ENCODE measurements around the gene ADK.

The ADK gene

DNA sequence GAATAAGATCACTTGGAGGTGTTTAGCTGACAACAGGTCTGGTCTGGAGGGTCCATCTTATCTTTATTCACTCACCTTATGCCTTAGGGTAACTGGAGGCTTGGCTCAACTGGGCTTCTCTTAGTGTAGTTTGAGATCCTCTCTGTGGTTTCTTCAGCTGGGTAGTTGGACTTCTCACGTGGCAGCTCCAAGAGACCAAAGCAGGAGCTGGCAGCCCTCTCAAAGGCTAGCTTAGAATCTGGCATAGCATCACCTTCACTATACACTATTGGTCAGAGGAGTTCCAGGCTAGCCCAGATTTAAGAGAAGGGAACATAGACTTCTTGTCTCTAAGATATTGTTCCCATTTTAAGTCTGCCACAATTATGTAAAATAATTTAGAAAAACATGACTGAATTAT lies 16.4 kb downstream of the ADK start:
- Histone ChIP-seq H3K4me3 (IDR thresholded peaks at IDR 0.05; ENCODE audit: insufficient read depth, low read depth, low read length) (no peak overlapping the region), H3K9ac (no peak overlapping the region; the same call in 1 of the 2 replicates), H3K27me3 (ENCODE audit: insufficient read depth, low read depth) (no peaks in the 10 kb centered on the region), H3K27ac (no peak overlapping the region), H3K79me2 (ENCODE audit: insufficient read depth, low read depth) (no peaks in the 10 kb centered on the region; the same call in 1 of the 2 replicates), H4K20me1 (ENCODE audit: insufficient read depth) (no peaks in the 10 kb centered on the region), H2AFZ (ENCODE audit: low read depth) (no peak overlapping the region), H3K4me1 (ENCODE audit: low read depth, poor library complexity, severe bottlenecking) (peaks cover 36% of the 10 kb centered on the region), H3K36me3 (ENCODE audit: insufficient read depth) (no peaks in the 10 kb centered on the region), H3K4me2 (no peak overlapping the region)
- no peak for TF ChIP-seq CTCF (conservative IDR thresholded peaks at IDR 0.05; ENCODE audit: low read depth, low read length)

DNA sequence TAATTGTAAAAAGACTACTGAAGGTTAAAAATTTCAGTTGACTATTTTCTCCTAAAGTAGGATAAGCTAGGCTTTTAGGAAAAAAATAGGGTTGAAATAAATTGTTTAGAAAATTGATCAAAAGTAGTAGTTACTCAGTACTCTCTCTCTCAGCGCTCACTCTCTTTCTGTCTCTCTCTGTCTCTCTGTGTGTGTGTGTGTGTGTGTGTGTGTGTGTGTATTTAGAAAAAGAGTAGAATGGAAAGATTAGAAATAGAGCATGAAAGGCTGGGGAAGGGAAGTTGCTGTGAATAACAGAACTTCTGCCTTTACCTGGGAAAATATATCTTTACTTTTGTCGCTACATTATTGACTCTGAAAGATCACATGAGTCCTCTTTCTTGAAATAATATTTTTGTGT lies 20.6 kb downstream of the ADK start:
- H3K4me1 ChIP-seq (ENCODE audit: low read depth, poor library complexity, severe bottlenecking) = peaks cover 14% of the 10 kb centered on the region
- H3K27ac ChIP-seq = no peak overlapping the region
- no peaks in the 10 kb centered on the region for H3K27me3 ChIP-seq (ENCODE audit: insufficient read depth, low read depth)
- no peak overlapping the region for H2AFZ ChIP-seq (ENCODE audit: low read depth)
- TF ChIP-seq CTCF (conservative IDR thresholded peaks at IDR 0.05; ENCODE audit: low read depth, low read length) = no peak
- H3K36me3 ChIP-seq (ENCODE audit: insufficient read depth) = no peaks in the 10 kb centered on the region
- H3K9ac ChIP-seq = no peak overlapping the region
- H3K4me2 ChIP-seq = no peak overlapping the region
- no peak overlapping the region for H3K4me3 ChIP-seq (IDR thresholded peaks at IDR 0.05; ENCODE audit: insufficient read depth, low read depth, low read length)
- no peaks in the 10 kb centered on the region; the same call in 1 of the 2 replicates for H3K79me2 ChIP-seq (ENCODE audit: insufficient read depth, low read depth)
- H4K20me1 ChIP-seq (ENCODE audit: insufficient read depth) = no peaks in the 10 kb centered on the region

- Histone ChIP-seq H3K27ac (no peak overlapping the region), H3K4me1 (ENCODE audit: low read depth, poor library complexity, severe bottlenecking) (peaks cover 24% of the 10 kb centered on the region), H3K27me3 (ENCODE audit: insufficient read depth, low read depth) (no peaks in the 10 kb centered on the region), H3K79me2 (ENCODE audit: insufficient read depth, low read depth) (peaks cover 20% of the 10 kb centered on the region; the same call in 1 of the 2 replicates), H3K9ac (no peak overlapping the region), H2AFZ (ENCODE audit: low read depth) (no peak overlapping the region), H3K4me2 (no peak overlapping the region), H4K20me1 (ENCODE audit: insufficient read depth) (no peaks in the 10 kb centered on the region), H3K36me3 (ENCODE audit: insufficient read depth) (no peaks in the 10 kb centered on the region), H3K4me3 (IDR thresholded peaks at IDR 0.05; ENCODE audit: insufficient read depth, low read depth, low read length) (no peak overlapping the region)
- TF ChIP-seq CTCF (conservative IDR thresholded peaks at IDR 0.05; ENCODE audit: low read depth, low read length) = no peak
These were observed 23.5 kb downstream of the ADK start for GRCh38 chr10:74174521-74174920.

DNA sequence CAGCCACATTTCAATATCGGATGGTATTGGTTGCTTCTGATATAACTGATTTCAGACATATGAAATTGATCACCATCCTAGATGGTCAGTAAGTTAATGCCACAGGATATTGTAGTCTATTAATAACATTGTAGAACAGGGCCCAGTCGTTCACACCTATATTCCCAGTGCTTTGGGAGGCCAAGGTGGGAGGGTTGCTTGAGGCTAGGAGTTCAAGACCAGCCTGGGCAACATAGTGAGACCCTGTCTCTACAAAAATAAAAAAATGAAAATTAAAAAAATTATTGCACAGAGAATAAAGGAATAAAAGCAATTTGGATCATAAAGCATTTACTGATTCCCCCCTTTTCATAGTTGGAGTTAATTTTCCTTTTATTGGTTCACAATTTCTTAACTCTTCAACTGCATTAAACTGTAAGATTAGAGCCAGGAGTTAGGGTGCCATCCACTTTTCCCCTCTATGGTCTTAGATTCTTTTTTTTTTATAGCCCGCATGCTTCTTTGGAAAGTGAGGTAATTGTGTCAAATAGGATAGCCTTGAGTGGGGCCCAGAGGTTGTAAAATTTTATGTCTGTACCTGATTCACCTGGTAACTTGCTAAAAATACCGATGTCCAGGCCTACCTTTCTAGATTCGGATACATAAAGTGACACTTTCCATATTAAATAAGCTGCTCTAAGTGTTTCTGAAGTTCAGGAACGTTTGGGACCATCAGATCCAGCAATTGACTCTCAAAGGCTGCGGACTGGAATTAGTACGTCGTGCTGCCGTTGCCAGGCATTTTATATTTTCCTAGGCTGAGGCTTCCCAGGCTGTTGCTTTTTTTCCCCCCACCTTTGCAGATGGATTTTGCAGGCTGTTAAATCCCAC lies 24.7 kb downstream of the ADK start:
- peak overlapping the region; percentile 81 for H3K27ac ChIP-seq
- no peaks in the 10 kb centered on the region for H4K20me1 ChIP-seq (ENCODE audit: insufficient read depth)
- H3K27me3 ChIP-seq (ENCODE audit: insufficient read depth, low read depth) = no peaks in the 10 kb centered on the region
- H3K4me1 ChIP-seq (ENCODE audit: low read depth, poor library complexity, severe bottlenecking) = peaks cover 24% of the 10 kb centered on the region
- TF ChIP-seq CTCF (conservative IDR thresholded peaks at IDR 0.05; ENCODE audit: low read depth, low read length) = no peak
- H3K4me3 ChIP-seq (IDR thresholded peaks at IDR 0.05; ENCODE audit: insufficient read depth, low read depth, low read length) = no peak overlapping the region
- H3K36me3 ChIP-seq (ENCODE audit: insufficient read depth) = no peaks in the 10 kb centered on the region
- H3K9ac ChIP-seq = peak overlapping the region; percentile 98
- H2AFZ ChIP-seq (ENCODE audit: low read depth) = peak overlapping the region; percentile 79
- peak overlapping the region; percentile 55 for H3K4me2 ChIP-seq
- H3K79me2 ChIP-seq (ENCODE audit: insufficient read depth, low read depth) = peaks cover 20% of the 10 kb centered on the region; the same call in 1 of the 2 replicates
